Measurements from ENCODE around the gene TEN1.

The TEN1 gene

DNA sequence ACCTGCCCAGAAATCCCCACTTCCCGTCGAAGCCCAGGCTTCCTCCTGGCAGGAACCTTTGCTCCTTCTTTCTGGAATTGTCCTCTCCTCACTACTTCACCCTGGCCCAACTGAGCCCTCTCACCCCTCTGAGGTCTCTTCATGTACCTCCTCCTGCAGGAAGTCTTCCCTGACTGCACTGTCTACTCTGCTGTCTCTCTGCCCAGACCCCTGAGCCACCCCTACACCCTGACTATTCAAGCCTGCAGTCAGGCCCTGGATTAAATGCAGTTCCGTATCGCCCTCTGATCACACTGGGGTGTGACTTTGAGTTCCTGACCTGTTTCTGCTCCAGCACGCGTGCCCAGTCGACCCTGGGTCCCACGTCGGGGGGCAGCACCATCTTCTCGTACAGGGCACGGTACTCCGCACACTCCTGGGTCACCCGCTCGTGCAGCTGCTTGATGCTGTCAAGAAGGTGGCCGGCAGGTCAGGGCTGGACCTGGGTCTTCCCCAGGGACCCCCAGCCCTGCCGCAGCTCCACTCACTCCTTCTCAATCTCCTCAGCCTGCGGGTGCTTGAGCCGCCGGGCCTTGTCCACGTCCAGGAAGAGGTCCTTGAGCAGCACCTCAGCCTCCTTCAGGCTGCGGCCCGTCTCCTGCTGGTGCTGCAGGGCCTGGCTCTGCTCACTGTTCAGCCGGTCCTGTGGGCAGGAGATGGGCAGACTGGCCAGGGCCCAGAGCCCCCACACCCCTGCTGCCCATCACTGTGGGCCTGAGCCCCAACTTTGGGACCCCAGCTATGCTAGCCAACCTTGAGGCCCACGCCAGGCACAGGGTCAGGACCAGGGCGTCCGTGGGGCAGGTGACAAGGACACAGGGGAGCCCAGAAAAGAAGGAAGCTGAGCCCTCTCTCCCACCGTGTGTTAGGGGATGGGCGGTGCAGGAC, 44.2 kb downstream of the TEN1 start:
- TF ChIP-seq POLR2AphosphoS5 (IDR thresholded peaks at IDR 0.05; ENCODE audit: borderline replicate concordance, low read depth, low read length) (no peak), EZH2 (IDR thresholded peaks at IDR 0.05) (no peak), FOXP2 (optimal IDR thresholded peaks at IDR 0.05; ENCODE audit: control extremely low read depth, extremely low read length, insufficient read depth) (no peak)
- H3K4me3 ChIP-seq: no peak overlapping the region
- DNase-seq (ENCODE audit: low read depth, low spot score): no peak
- H3K36me3 ChIP-seq (ENCODE audit: insufficient read depth, low read length): no peaks in the 10 kb centered on the region
- H3K9me3 ChIP-seq (ENCODE audit: low read depth, low read length): no peaks in the 10 kb centered on the region
- H3K27ac ChIP-seq: no peak overlapping the region
- no peak overlapping the region for H3K9ac ChIP-seq (ENCODE audit: insufficient read length)

DNA sequence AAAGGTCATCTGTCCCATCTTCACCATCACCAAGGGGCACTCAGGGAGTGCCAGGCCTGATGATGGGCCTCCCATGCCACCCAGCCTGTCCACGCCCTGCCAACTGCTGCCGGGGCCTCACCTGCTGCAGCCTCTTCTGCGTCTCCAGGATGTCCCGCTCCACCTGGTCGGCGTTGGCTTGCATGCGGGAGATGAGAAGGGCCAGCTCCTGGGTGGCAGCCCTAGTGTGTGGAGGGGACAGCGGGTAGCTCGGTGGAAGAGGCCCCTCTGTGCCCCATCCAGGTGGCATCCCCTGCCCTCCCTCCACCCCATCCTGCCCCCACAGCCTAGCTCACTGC, 44.8 kb downstream of the TEN1 start:
- no peak for DNase-seq (ENCODE audit: low read depth, low spot score)

DNA sequence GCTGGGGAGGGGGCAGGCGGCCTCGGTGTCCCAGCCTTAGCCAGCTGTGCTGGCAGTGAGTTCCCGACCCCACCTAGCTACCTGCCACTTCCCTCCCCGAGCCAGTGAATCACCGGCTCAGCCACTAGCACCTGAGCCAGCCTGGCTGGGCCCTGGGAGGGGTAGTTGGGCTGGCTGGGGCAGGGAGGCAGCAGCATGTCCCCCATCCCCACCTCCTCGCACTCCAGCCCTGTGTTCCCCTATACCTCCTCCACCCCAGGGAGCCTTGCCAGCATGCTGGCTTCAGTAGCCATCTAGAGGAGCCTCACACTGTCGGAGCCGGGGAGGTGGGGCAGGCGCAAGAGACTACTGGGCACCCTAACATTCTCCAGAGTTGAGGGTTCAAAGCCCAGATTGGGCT, 45.3 kb downstream of the TEN1 start:
- no peak overlapping the region for H3K4me3 ChIP-seq
- no peak overlapping the region for H3K9ac ChIP-seq (ENCODE audit: insufficient read length)
- H3K36me3 ChIP-seq (ENCODE audit: insufficient read depth, low read length): no peaks in the 10 kb centered on the region
- TF ChIP-seq POLR2AphosphoS5 (IDR thresholded peaks at IDR 0.05; ENCODE audit: borderline replicate concordance, low read depth, low read length): no peak
- no peak for TF ChIP-seq FOXP2 (optimal IDR thresholded peaks at IDR 0.05; ENCODE audit: control extremely low read depth, extremely low read length, insufficient read depth)
- no peak for TF ChIP-seq EZH2 (IDR thresholded peaks at IDR 0.05)
- H3K27ac ChIP-seq: no peak overlapping the region
- DNase-seq (ENCODE audit: low read depth, low spot score): no peak
- H3K9me3 ChIP-seq (ENCODE audit: low read depth, low read length): no peaks in the 10 kb centered on the region

More for the DNA sequence above, 44.8 kb downstream of the TEN1 start:
- no peak for TF ChIP-seq POLR2AphosphoS5 (IDR thresholded peaks at IDR 0.05; ENCODE audit: borderline replicate concordance, low read depth, low read length)
- TF ChIP-seq EZH2 (IDR thresholded peaks at IDR 0.05): no peak
- no peak for TF ChIP-seq FOXP2 (optimal IDR thresholded peaks at IDR 0.05; ENCODE audit: control extremely low read depth, extremely low read length, insufficient read depth)
- Histone ChIP-seq H3K9ac (ENCODE audit: insufficient read length) (no peak overlapping the region), H3K9me3 (ENCODE audit: low read depth, low read length) (no peaks in the 10 kb centered on the region), H3K36me3 (ENCODE audit: insufficient read depth, low read length) (no peaks in the 10 kb centered on the region), H3K27ac (no peak overlapping the region), H3K4me3 (no peak overlapping the region)

DNA sequence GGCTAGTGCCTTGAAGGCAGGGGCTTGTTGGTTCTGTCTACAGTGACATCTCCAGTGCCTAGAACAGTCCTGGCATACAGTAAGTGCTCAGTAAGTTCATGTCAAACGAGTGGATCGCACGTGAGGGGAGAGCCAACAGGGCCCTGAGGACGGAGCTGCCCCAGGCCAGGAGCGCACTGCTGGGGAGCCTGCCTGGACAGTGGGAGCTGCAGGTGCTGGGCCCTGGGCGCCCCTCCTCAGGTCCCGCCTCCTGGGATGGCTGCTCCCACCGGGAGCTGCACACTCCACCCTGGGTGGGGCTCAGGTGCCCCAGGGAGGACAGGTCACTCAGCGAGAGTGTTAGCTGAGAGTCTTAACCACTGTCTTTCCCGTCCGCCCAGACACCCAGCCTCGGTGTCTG, 46.3 kb downstream of the TEN1 start:
- Histone ChIP-seq H3K27ac (no peak overlapping the region), H3K36me3 (ENCODE audit: insufficient read depth, low read length) (no peaks in the 10 kb centered on the region), H3K9me3 (ENCODE audit: low read depth, low read length) (no peaks in the 10 kb centered on the region), H3K9ac (ENCODE audit: insufficient read length) (no peak overlapping the region), H3K4me3 (no peak overlapping the region)
- DNase-seq (ENCODE audit: low read depth, low spot score): no peak
- TF ChIP-seq FOXP2 (optimal IDR thresholded peaks at IDR 0.05; ENCODE audit: control extremely low read depth, extremely low read length, insufficient read depth) (no peak), POLR2AphosphoS5 (IDR thresholded peaks at IDR 0.05; ENCODE audit: borderline replicate concordance, low read depth, low read length) (no peak), EZH2 (IDR thresholded peaks at IDR 0.05) (no peak)

DNA sequence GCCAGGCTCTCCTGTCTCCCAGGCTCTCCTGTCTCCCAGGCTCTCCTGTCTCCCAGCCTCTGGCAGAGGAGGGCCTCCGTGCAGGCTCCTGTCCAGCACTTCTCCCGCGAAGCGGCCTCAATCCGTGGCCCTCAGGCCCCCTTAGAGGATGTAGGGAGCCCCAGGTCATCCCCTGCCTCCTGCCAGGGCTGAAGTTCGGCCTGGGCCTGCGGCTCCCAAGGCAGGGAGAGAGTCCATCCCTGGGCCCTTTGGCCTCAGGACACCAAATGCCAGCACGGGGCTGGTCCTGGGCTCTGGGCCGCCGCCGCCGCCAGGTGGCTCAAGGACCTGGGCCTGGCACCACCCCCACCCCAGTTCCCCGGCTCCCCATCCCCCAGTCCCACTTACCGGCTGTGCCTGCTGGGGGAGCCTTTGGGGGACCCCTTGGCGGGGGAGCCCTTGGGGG, 47.7 kb downstream of the TEN1 start:
- no peak for TF ChIP-seq POLR2AphosphoS5 (IDR thresholded peaks at IDR 0.05; ENCODE audit: borderline replicate concordance, low read depth, low read length)
- no peak for TF ChIP-seq FOXP2 (optimal IDR thresholded peaks at IDR 0.05; ENCODE audit: control extremely low read depth, extremely low read length, insufficient read depth)
- TF ChIP-seq EZH2 (IDR thresholded peaks at IDR 0.05): no peak
- H3K4me3 ChIP-seq: no peak overlapping the region
- H3K9ac ChIP-seq (ENCODE audit: insufficient read length): no peak overlapping the region
- DNase-seq (ENCODE audit: low read depth, low spot score): no peak
- H3K9me3 ChIP-seq (ENCODE audit: low read depth, low read length): no peaks in the 10 kb centered on the region
- no peaks in the 10 kb centered on the region for H3K36me3 ChIP-seq (ENCODE audit: insufficient read depth, low read length)
- H3K27ac ChIP-seq: no peak overlapping the region

DNA sequence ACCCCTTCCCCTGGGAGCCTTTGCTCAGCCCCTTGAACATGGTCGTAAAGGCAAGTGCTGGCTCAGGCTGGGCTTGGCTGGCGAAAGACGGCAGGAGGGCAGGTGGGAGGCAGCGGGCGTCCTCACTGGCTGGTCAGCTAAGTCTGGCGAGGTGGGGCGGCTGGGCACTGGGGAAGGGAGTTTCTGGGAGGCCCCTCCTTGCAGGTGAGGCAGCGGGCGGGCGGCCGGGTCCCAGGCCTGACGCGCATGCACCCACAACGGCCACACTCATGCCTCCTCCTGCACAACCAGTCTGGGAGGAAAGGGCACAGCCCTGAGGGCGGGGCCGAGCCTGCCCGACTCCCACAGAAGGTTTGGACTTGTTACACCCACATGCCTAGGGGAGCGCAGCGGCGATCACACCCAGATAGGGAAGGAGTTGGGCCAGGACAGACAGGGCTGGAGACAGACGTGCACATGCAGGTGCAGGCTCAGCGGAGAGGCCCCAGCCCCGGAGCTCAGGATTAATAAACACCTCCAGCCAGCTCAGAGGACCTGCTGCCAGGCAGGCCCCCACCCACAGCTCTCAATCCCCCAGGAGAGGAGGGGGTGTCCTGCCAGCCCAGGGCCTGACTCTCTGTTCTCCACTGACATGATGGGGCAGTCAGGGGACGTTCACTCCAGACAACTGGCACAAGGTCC, 48.3 kb downstream of the TEN1 start, which contains the start of gene EVPL:
Gene EVPL, minus strand, starts transcription at position 148 of the 681 bp plus-strand sequence. Its CDS starts 108 bp downstream, at position 40.
- no peak for DNase-seq (ENCODE audit: low read depth, low spot score)
- no peaks in the 10 kb centered on the region for H3K9me3 ChIP-seq (ENCODE audit: low read depth, low read length)
- TF ChIP-seq POLR2AphosphoS5 (IDR thresholded peaks at IDR 0.05; ENCODE audit: borderline replicate concordance, low read depth, low read length): no peak
- no peak for TF ChIP-seq EZH2 (IDR thresholded peaks at IDR 0.05)
- TF ChIP-seq FOXP2 (optimal IDR thresholded peaks at IDR 0.05; ENCODE audit: control extremely low read depth, extremely low read length, insufficient read depth): no peak
- H3K27ac ChIP-seq: no peak within 1 kb of the TSS
- no peaks in the 10 kb centered on the region for H3K36me3 ChIP-seq (ENCODE audit: insufficient read depth, low read length)
- H3K4me3 ChIP-seq: no peak within 1 kb of the TSS
- H3K9ac ChIP-seq (ENCODE audit: insufficient read length): no peak within 1 kb of the TSS

DNA sequence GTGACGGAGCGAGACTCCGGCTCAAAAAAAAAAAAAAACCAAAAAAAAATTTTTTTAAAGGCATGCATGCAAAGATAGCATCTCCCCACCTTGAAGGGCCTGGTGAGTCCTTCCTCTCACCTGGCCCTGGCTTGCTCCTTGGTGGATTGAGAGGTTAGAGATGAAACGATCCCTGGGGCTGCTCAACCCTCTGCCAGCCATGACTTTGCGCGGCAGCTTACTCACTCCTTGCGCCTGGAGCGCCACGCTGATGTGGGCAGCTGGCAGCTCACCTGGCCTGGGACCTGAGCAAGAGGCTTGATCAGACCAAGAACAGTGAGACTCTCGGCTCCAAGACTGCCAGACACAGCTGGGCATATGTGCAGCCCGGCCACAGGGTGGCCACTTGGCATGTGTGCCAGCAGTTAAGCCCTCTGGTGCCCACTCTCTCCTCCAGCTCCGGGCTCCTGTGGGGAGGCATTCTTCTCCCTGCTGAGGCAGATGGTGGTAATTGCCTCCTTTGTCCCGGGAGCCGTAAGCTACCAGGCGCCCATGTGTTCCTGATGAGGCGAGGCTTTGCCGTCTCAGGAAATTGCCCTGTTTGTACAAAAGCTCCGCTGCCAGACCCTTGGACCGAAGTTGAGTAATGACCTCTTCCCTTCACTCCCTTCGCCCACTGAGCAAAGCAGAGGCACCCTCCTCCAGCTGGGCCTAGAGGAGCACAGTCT, 53.2 kb downstream of the TEN1 start:
- no peak for DNase-seq (ENCODE audit: low read depth, low spot score)
- Histone ChIP-seq H3K9ac (ENCODE audit: insufficient read length) (no peak overlapping the region), H3K9me3 (ENCODE audit: low read depth, low read length) (no peaks in the 10 kb centered on the region), H3K36me3 (ENCODE audit: insufficient read depth, low read length) (no peaks in the 10 kb centered on the region), H3K4me3 (no peak overlapping the region), H3K27ac (no peak overlapping the region)
- no peak for TF ChIP-seq FOXP2 (optimal IDR thresholded peaks at IDR 0.05; ENCODE audit: control extremely low read depth, extremely low read length, insufficient read depth)
- TF ChIP-seq POLR2AphosphoS5 (IDR thresholded peaks at IDR 0.05; ENCODE audit: borderline replicate concordance, low read depth, low read length): no peak
- TF ChIP-seq EZH2 (IDR thresholded peaks at IDR 0.05): no peak

DNA sequence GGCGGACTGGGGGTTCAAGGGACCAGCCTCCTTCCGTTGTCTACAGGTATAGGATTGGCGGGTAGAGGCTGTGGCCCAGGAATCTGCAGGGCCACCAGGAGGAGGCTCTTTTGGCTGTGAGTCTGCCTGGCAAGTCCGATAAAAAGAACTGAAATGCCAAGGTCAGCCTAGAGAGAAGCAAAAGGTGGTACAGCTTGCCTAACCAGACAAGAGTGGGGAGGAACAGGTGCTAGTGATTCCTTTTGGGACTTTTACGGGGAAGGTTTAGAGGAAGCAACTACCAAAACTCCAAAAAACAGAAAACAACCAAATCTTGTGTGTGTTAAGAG, 53.7 kb downstream of the TEN1 start:
- TF ChIP-seq POLR2AphosphoS5 (IDR thresholded peaks at IDR 0.05; ENCODE audit: borderline replicate concordance, low read depth, low read length): no peak
- no peak for TF ChIP-seq EZH2 (IDR thresholded peaks at IDR 0.05)
- TF ChIP-seq FOXP2 (optimal IDR thresholded peaks at IDR 0.05; ENCODE audit: control extremely low read depth, extremely low read length, insufficient read depth): no peak
- Histone ChIP-seq H3K36me3 (ENCODE audit: insufficient read depth, low read length) (no peaks in the 10 kb centered on the region), H3K9ac (ENCODE audit: insufficient read length) (no peak overlapping the region), H3K9me3 (ENCODE audit: low read depth, low read length) (no peaks in the 10 kb centered on the region), H3K27ac (no peak overlapping the region), H3K4me3 (no peak overlapping the region)
- DNase-seq (ENCODE audit: low read depth, low spot score): no peak

Measured in SK-N-MC (cell line).